MCF 10A (cell line): ENCODE results near the gene OR9A4. TPM values are rescaled to one million over a fixed set of nuclear protein-coding genes. Genes with fewer than 3 reads are reported as not detected.

Experiments used
- BruUV-seq: library from RNA; stranded (reverse); fragments of 400-500 nt; replicated peaks from 2 replicates; lab custom pipeline; 2021; lab: Mats Ljungman, UMichigan
- CTCF ChIA-PET: fragments of 300-600 bp; sonication (Branson Sonifier 250); formaldehyde crosslinking; extraction: SDS; loops from one replicate; lab custom pipeline; 2021; ENCODE audit warnings: antibody characterized with exemption, inconsistent platforms; lab: Yijun Ruan, JAX
- POLR2A ChIA-PET: fragments of 300-600, 350-650 bp; sonication (Branson Sonifier 250); formaldehyde crosslinking; extraction: SDS; loops from one replicate; lab custom pipeline; 2020; ENCODE audit warnings: antibody characterized with exemption, inconsistent platforms; lab: Yijun Ruan, JAX
- DNase-seq: peaks from one replicate; pipeline ENCODE4 v3.0.0-alpha.2; 2018; ENCODE audit not compliant: unreplicated experiment
- H3K27ac Mint-ChIP-seq: one replicate; pipeline ENCODE4 v1.8.0; 2022; ENCODE audit warnings: mild to moderate bottlenecking, low read depth, mixed read lengths; ENCODE audit not compliant: unreplicated experiment
- H3K27me3 Mint-ChIP-seq: one replicate; pipeline ENCODE4 v1.8.0; 2022; ENCODE audit warnings: mixed read lengths; ENCODE audit not compliant: insufficient read depth, unreplicated experiment
- H3K36me3 Mint-ChIP-seq: one replicate; pipeline ENCODE4 v1.8.0; 2022; ENCODE audit warnings: mild to moderate bottlenecking, moderate library complexity, mixed read lengths; ENCODE audit not compliant: insufficient read depth, unreplicated experiment
- H3K4me1 Mint-ChIP-seq: one replicate; pipeline ENCODE4 v1.8.0; 2022; ENCODE audit warnings: mixed read lengths; ENCODE audit not compliant: insufficient read depth, unreplicated experiment
- H3K4me3 Mint-ChIP-seq: one replicate; pipeline ENCODE4 v1.8.0; 2022; ENCODE audit warnings: mild to moderate bottlenecking, moderate library complexity, mixed read lengths; ENCODE audit not compliant: unreplicated experiment
- H3K9me3 Mint-ChIP-seq: one replicate; pipeline ENCODE4 v1.8.0; 2022; ENCODE audit warnings: mixed read lengths; ENCODE audit not compliant: unreplicated experiment
- CTCF ChIP-seq: fragments of 200-600 bp; IDR thresholded peaks from one replicate; pipeline ENCODE4 v1.8.0; 2022; ENCODE audit warnings: antibody characterized with exemption, mild to moderate bottlenecking; ENCODE audit not compliant: unreplicated experiment
- intact Hi-C: fragments of 100-400 bp; cut with micrococcal nuclease; formaldehyde crosslinking; loops from 2 replicates; pipeline ENCODE4 v1.14.1; 2022
- total RNA-seq: library from RNA; stranded (reverse); gene quantifications from 2 replicates; pipeline ENCODE4 v1.2.3, GENCODE V29; 2022

The OR9A4 gene
- total RNA-seq, 1 experiment from 2014 or later = not detected

GRCh38 chr7:141943846-141944245, 27.6 kb downstream of the OR9A4 start:
- no peak overlapping the region for H3K27ac Mint-ChIP-seq
- H3K36me3 Mint-ChIP-seq = no peaks in the 10 kb centered on the region
- no TSS peak for BruUV-seq
- no peak overlapping the region for H3K4me3 Mint-ChIP-seq
- ChIA-PET POLR2A (interaction anchor here (0.9 kb wide), 1 partner anchor 312 kb away, joined by 3 read pairs; no protein-coding TSS in a partner anchor), CTCF (interaction anchor here (1.1 kb wide), 1 partner anchor 32 kb away, joined by 5 read pairs; no protein-coding TSS in a partner anchor)
- DNase-seq = no peak
- no peaks in the 10 kb centered on the region for H3K4me1 Mint-ChIP-seq
- intact Hi-C loops = no loop called here
- no peak for TF ChIP-seq CTCF
- peaks cover 25% of the 10 kb centered on the region for H3K9me3 Mint-ChIP-seq
- H3K27me3 Mint-ChIP-seq = no peaks in the 10 kb centered on the region

GRCh38 chr7:141944811-141945210, 28.6 kb downstream of the OR9A4 start:
- H3K27me3 Mint-ChIP-seq = no peaks in the 10 kb centered on the region
- ChIA-PET CTCF (interaction anchor here (2.3 kb wide), 1 partner anchor 31 kb away, joined by 13 read pairs; no protein-coding TSS in a partner anchor), POLR2A (no interaction called here)
- peaks cover 16% of the 10 kb centered on the region for H3K9me3 Mint-ChIP-seq
- H3K27ac Mint-ChIP-seq = no peak overlapping the region
- TF ChIP-seq CTCF = no peak
- intact Hi-C loops = no loop called here
- no peaks in the 10 kb centered on the region for H3K4me1 Mint-ChIP-seq
- BruUV-seq = no TSS peak
- no peak overlapping the region for H3K4me3 Mint-ChIP-seq
- H3K36me3 Mint-ChIP-seq = no peaks in the 10 kb centered on the region
- DNase-seq = no peak

DNA sequence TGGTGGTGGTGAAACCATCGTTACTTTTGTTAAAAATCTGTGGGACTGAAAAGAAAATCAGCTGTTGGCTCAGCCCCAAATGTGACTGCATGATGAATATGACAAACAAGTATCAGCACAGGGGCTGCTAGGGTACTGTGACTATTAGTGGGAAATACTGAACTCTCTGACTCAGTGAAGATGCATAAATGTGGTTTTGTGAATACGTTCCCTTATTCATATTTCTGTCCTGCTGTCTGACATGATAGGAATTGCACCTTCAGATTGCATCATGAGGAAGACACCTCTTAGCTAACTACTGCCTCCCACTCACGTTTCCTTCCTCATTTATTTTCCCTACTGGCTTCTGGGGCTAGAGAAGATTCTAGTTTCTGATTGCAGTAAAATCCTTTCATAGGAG, 29.2 kb downstream of the OR9A4 start:
- no peak for TF ChIP-seq CTCF
- Mint-ChIP-seq H3K36me3 (no peaks in the 10 kb centered on the region), H3K27me3 (no peaks in the 10 kb centered on the region), H3K4me3 (no peak overlapping the region), H3K9me3 (peaks cover 16% of the 10 kb centered on the region), H3K27ac (no peak overlapping the region), H3K4me1 (no peaks in the 10 kb centered on the region)
- ChIA-PET POLR2A (no interaction called here), CTCF (interaction anchor here (0.9 to 2.3 kb wide), 2 partner anchors 29 to 31 kb away, joined by 3 to 13 read pairs; no protein-coding TSS in a partner anchor)
- intact Hi-C loops = no loop called here
- peak; percentile 50 for DNase-seq
- no TSS peak for BruUV-seq

- no peak within 1 kb of the TSS for H3K27ac Mint-ChIP-seq
- no peak within 1 kb of the TSS for H3K4me3 Mint-ChIP-seq
- H3K36me3 Mint-ChIP-seq = no peaks in the 10 kb centered on the region
- intact Hi-C loops = no loop called here
- peaks cover 7% of the 10 kb centered on the region for H3K9me3 Mint-ChIP-seq
- TF ChIP-seq CTCF = no peak
- no peak for DNase-seq
- POLR2A ChIA-PET = no interaction called here
- CTCF ChIA-PET = interaction anchor here (0.8 kb wide), 1 partner anchor 28 kb away, joined by 3 read pairs; no protein-coding TSS in a partner anchor
- no peaks in the 10 kb centered on the region for H3K27me3 Mint-ChIP-seq
- no peaks in the 10 kb centered on the region for H3K4me1 Mint-ChIP-seq
- no TSS peak for BruUV-seq
These were observed 30.6 kb downstream of the OR9A4 start, which contains the start of gene CLEC5A for GRCh38 chr7:141946796-141947195. Gene CLEC5A (minus strand): TSS chr7:141946974. CDS start chr7:141946292, 682 bp downstream.
